PC-9 (cell line): ENCODE results near the gene DEPP1. TPM values are rescaled to one million over a fixed set of nuclear protein-coding genes. Genes with fewer than 3 reads are reported as not detected.

Experiments used
- BruUV-seq: library from RNA; stranded (reverse); fragments of 400-500 nt; replicated peaks from 2 replicates; lab custom pipeline; 2021; lab: Mats Ljungman, UMichigan
- CTCF ChIA-PET: fragments of 300-600 bp; sonication (Branson Sonifier 250); formaldehyde crosslinking; loops from one replicate; lab custom pipeline; 2022; ENCODE audit warnings: antibody characterized with exemption; lab: Charles Lee
- POLR2A ChIA-PET: fragments of 300-600 bp; sonication (Branson Sonifier 250); formaldehyde crosslinking; loops from one replicate; lab custom pipeline; 2022; ENCODE audit warnings: antibody characterized with exemption; ENCODE audit not compliant: unreplicated experiment; lab: Charles Lee
- DNase-seq, 2 experiments: peaks; one replicate each; pipeline versions ENCODE4 v3.0.0 to v3.0.0-alpha.2; 2015 to 2022; ENCODE audit warnings: mixed read lengths in 1 of 2
- H2AFZ ChIP-seq: fragments of 200-600 bp; sonication (generic); 2 replicates; pipeline ENCODE4 v1.8.1; 2017; ENCODE audit warnings: antibody characterized with exemption
- H3F3A ChIP-seq: fragments of 200-600 bp; sonication (generic); 2 replicates; pipeline ENCODE4 v1.8.1; 2017; ENCODE audit warnings: antibody characterized with exemption, mild to moderate bottlenecking, low read depth; ENCODE audit not compliant: insufficient read depth
- H3K27ac ChIP-seq: fragments of 200-600 bp; sonication (generic); 2 replicates; pipeline ENCODE4 v1.6.1; 2016; ENCODE audit warnings: mixed run types
- H3K27me3 ChIP-seq: fragments of 200-600 bp; sonication (generic); 2 replicates; pipeline ENCODE4 v1.6.1; 2016; ENCODE audit warnings: low read depth, mixed run types; ENCODE audit not compliant: insufficient read depth
- H3K36me3 ChIP-seq: fragments of 200-600 bp; sonication (generic); 2 replicates; pipeline ENCODE4 v1.6.1; 2016; ENCODE audit warnings: low read depth, mixed run types
- H3K4me1 ChIP-seq: fragments of 200-600 bp; sonication (generic); replicated peaks from 2 replicates; pipeline ENCODE4 v1.6.1; 2016; ENCODE audit warnings: mixed run types; ENCODE audit not compliant: insufficient read depth
- H3K4me2 ChIP-seq: fragments of 200-600 bp; sonication (generic); 2 replicates; pipeline ENCODE4 v1.6.1; 2017; ENCODE audit warnings: mixed run types
- H3K4me3 ChIP-seq: fragments of 200-600 bp; sonication (generic); 2 replicates; pipeline ENCODE4 v1.6.1; 2016; ENCODE audit warnings: mixed run types
- H3K79me2 ChIP-seq: fragments of 200-600 bp; sonication (generic); 2 replicates; pipeline ENCODE4 v1.6.1; 2017; ENCODE audit warnings: low read depth, mixed run types
- H3K9me2 ChIP-seq: fragments of 200-600 bp; sonication (generic); 2 replicates; pipeline ENCODE4 v1.8.1; 2017; ENCODE audit warnings: mild to moderate bottlenecking; ENCODE audit not compliant: insufficient read depth
- H3K9me3 ChIP-seq: fragments of 200-600 bp; sonication (generic); 2 replicates; pipeline ENCODE4 v1.8.1; 2016; ENCODE audit warnings: low read depth; ENCODE audit not compliant: insufficient read depth
- H4K20me1 ChIP-seq: fragments of 200-600 bp; sonication (generic); 2 replicates; pipeline ENCODE4 v1.8.1; 2017; ENCODE audit not compliant: insufficient read depth
- CTCF ChIP-seq: fragments of 200-600 bp; sonication (generic); conservative IDR thresholded peaks from 2 replicates; pipeline ENCODE4 v1.6.1; 2017; ENCODE audit warnings: mixed run types, antibody characterized with exemption, mild to moderate bottlenecking, moderate library complexity
- EZH2 ChIP-seq: fragments of 200-600 bp; sonication (generic); IDR thresholded peaks from 2 replicates; pipeline ENCODE4 v1.8.0; 2017; ENCODE audit warnings: antibody characterized with exemption, low read depth
- intact Hi-C: fragments of 100-400 bp; cut with micrococcal nuclease; formaldehyde crosslinking; loops from one replicate; pipeline ENCODE4 v1.10.0; 2022; ENCODE audit not compliant: unreplicated experiment
- total RNA-seq: library from RNA; stranded (reverse); gene quantifications from 2 replicates; pipeline ENCODE4 v1.2.3, GENCODE V29; 2021

Gene DEPP1
- total RNA-seq, 1 experiment from 2014 or later = 13.2 TPM

GRCh38 chr10:44935966-44936295 is 42.7 kb downstream of the DEPP1 start:
- POLR2A ChIA-PET = no interaction called here
- no TSS peak for BruUV-seq
- intact Hi-C loops = no loop called here

GRCh38 chr10:44935201-44935965 is 43.2 kb downstream of the DEPP1 start:
- no TSS peak for BruUV-seq
- H3K9me2 ChIP-seq = no peaks in the 10 kb centered on the region
- DNase-seq = no peak
- no peak overlapping the region for H3K4me3 ChIP-seq
- POLR2A ChIA-PET = no interaction called here
- CTCF ChIA-PET = no interaction called here
- no peak overlapping the region for H2AFZ ChIP-seq
- no peaks in the 10 kb centered on the region for H3K4me1 ChIP-seq
- H3K9me3 ChIP-seq = 0 out of 2 replicates have a peak, but pooled peaks cover 2% of the 10 kb centered on the region
- H3K79me2 ChIP-seq = no peaks in the 10 kb centered on the region
- 0 out of 2 replicates have a peak, but pooled peaks cover 6% of the 10 kb centered on the region for H3K27me3 ChIP-seq
- H3K36me3 ChIP-seq = no peaks in the 10 kb centered on the region
- no peak overlapping the region for H3K27ac ChIP-seq
- H4K20me1 ChIP-seq = no peaks in the 10 kb centered on the region
- no peaks in the 10 kb centered on the region for H3F3A ChIP-seq
- no peak overlapping the region for H3K4me2 ChIP-seq
- TF ChIP-seq EZH2 (no peak), CTCF (no peak)
- intact Hi-C loops = no loop called here

More at GRCh38 chr10:44935966-44936295, 42.7 kb downstream of the DEPP1 start:
- Histone ChIP-seq H3K36me3 (no peaks in the 10 kb centered on the region), H3K4me2 (no peak overlapping the region), H3K27me3 (0 out of 2 replicates have a peak, but pooled peaks cover 2% of the 10 kb centered on the region), H3K9me3 (0 out of 2 replicates have a peak, but pooled peaks cover 8% of the 10 kb centered on the region), H3K79me2 (no peaks in the 10 kb centered on the region), H3K4me3 (no peak overlapping the region), H3K9me2 (no peaks in the 10 kb centered on the region), H3K27ac (no peak overlapping the region), H3K4me1 (no peaks in the 10 kb centered on the region), H4K20me1 (no peaks in the 10 kb centered on the region), H2AFZ (no peak overlapping the region), H3F3A (no peaks in the 10 kb centered on the region)
- TF ChIP-seq EZH2 (no peak), CTCF (no peak)
- DNase-seq = no peak
- CTCF ChIA-PET = no interaction called here

GRCh38 chr10:44934416-44935200 is 44.0 kb downstream of the DEPP1 start:
- intact Hi-C loops = no loop called here
- Histone ChIP-seq H3K27ac (no peak overlapping the region), H3K36me3 (no peaks in the 10 kb centered on the region), H3K79me2 (no peaks in the 10 kb centered on the region), H3K4me3 (no peak overlapping the region), H3F3A (no peaks in the 10 kb centered on the region), H3K9me2 (no peaks in the 10 kb centered on the region), H3K27me3 (0 out of 2 replicates have a peak, but pooled peaks cover 6% of the 10 kb centered on the region), H3K4me1 (no peaks in the 10 kb centered on the region), H2AFZ (no peak overlapping the region), H4K20me1 (no peaks in the 10 kb centered on the region), H3K9me3 (no peaks in the 10 kb centered on the region), H3K4me2 (no peak overlapping the region)
- no peak for DNase-seq
- BruUV-seq = no TSS peak
- CTCF ChIA-PET = no interaction called here
- POLR2A ChIA-PET = no interaction called here
- TF ChIP-seq EZH2 (no peak), CTCF (no peak)
